Esophagus muscularis mucosa (tissue), 4 donors: ENCODE results near the gene LRP6. TPM values are rescaled to one million over a fixed set of nuclear protein-coding genes. Genes with fewer than 3 reads are reported as not detected.
"Not testable (repeated sequence)": the region's sequence is repeated elsewhere in the genome, so short reads cannot be mapped to it uniquely, and the experiment has no call there.

Experiments used
- DNase-seq: peaks from one replicate; pipeline ENCODE4 v3.0.0-alpha.2; 2017; ENCODE audit errors: extremely low spot score
- H3K27ac ChIP-seq, 4 donors: fragments of 200-600 bp; sonication (generic); replicated peaks in 1 of 4; 1 replicate in 3 of 4; 2 replicates in 1 of 4; pipeline ENCODE4 v1.5.1; 2016 to 2019; ENCODE audit warnings: mild to moderate bottlenecking in 1 of 4
- H3K27me3 ChIP-seq, 4 donors: fragments of 200-600 bp; sonication (generic); one replicate each; pipeline versions ENCODE4 v1.5.1 to v1.6.0; 2016 to 2019
- H3K36me3 ChIP-seq, 4 donors: fragments of 200-600 bp; sonication (generic); one replicate each; pipeline ENCODE4 v1.5.1; 2016 to 2019
- H3K4me1 ChIP-seq, 4 donors: fragments of 200-600 bp; sonication (generic); one replicate each; pipeline ENCODE4 v1.5.1; 2016 to 2019
- H3K4me3 ChIP-seq, 4 donors: fragments of 200-600 bp; sonication (generic); 1 replicate in 2 of 4; 2 replicates in 2 of 4; pipeline ENCODE4 v1.5.1; 2016 to 2019; ENCODE audit warnings: mild to moderate bottlenecking in 4 of 4, moderate library complexity in 1 of 4
- H3K9me3 ChIP-seq, 4 donors: fragments of 200-600 bp; sonication (generic); 1 replicate in 3 of 4; 2 replicates in 1 of 4; pipeline ENCODE4 v1.5.1; 2016 to 2019
- EP300 ChIP-seq: sonication (generic); formaldehyde crosslinking; IDR thresholded peaks from one replicate; pipeline ENCODE4 v1.6.1; 2017; ENCODE audit warnings: antibody characterized with exemption
- POLR2A ChIP-seq: fragments of 450-650 bp; IDR thresholded peaks from one replicate; pipeline ENCODE4 v1.6.1; 2017; ENCODE audit warnings: antibody characterized with exemption, moderate library complexity, mild to moderate bottlenecking, low read depth
- POLR2AphosphoS5 ChIP-seq, 2 donors: sonication (generic); formaldehyde crosslinking; IDR thresholded peaks; one replicate each; pipeline ENCODE4 v1.6.1; 2017; ENCODE audit warnings: antibody characterized with exemption in 2 of 2
- WGBS: methylation state at CpG from one replicate; pipeline ENCODE4 v1.1.5; 2018; 5-methylcytosine and 5-hydroxymethylcytosine counted together
- intact Hi-C: fragments of 100-400 bp; cut with DNase I; formaldehyde crosslinking; loops from one replicate; pipeline ENCODE4 v1.15.1; 2023
- total RNA-seq, 4 donors: library from RNA; depleted of rRNA; stranded (reverse); fragments of >200 nt; gene quantifications; one replicate each; pipeline versions ENCODE4 v1.1.0 to v1.2.1, GENCODE V29; 2016
- TF ChIP-seq, protein P1 (sequence below), 3 experiments: fragments of 200-600 bp in 2 of 3; fragments of 450-650 bp in 1 of 3; sonication (generic) in 2 of 3; IDR thresholded peaks; one replicate each; pipeline ENCODE4 v1.5.1; 2017 to 2019; ENCODE audit warnings: antibody characterized with exemption in 3 of 3, mild to moderate bottlenecking in 2 of 3, moderate library complexity in 1 of 3

Gene LRP6
- total RNA-seq, 4 donors from 2014 or later: 26.2 to 61.1 (median 34.8) TPM

DNA sequence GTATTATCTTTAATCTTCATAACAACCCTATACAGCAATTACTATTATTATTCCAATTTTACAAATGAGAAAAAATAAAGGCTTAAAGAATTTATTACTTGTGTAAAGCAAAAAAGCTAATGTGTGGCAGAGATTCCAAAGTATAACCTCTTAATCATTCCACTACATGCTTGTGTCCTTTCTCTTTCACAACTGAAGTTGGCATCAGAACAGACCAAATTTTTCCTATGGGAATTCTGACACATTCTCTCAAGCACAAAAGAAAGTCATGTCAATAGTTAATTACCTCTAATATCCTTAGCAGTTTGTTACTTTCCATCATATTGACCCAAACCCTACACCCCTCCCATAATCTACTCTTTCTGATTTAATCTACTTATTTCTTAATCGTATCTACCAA lies 109.4 kb downstream of the LRP6 start:
- Histone ChIP-seq H3K27ac (no peak overlapping the region), H3K4me1 (peaks cover 0 to 15% (median 14%) of the 10 kb centered on the region in 4 donors), H3K4me3 (no peak overlapping the region), H3K9me3 (no peaks in the 10 kb centered on the region), H3K36me3 (peaks cover 4 to 32% (median 14%) of the 10 kb centered on the region in 4 donors), H3K27me3 (no peaks in the 10 kb centered on the region)
- intact Hi-C loops: no loop called here
- no peak for DNase-seq
- 89% methylated on average over 1 of the region's 1 CpG for WGBS
- TF ChIP-seq EP300: no peak
- TF ChIP-seq, protein P1, sequence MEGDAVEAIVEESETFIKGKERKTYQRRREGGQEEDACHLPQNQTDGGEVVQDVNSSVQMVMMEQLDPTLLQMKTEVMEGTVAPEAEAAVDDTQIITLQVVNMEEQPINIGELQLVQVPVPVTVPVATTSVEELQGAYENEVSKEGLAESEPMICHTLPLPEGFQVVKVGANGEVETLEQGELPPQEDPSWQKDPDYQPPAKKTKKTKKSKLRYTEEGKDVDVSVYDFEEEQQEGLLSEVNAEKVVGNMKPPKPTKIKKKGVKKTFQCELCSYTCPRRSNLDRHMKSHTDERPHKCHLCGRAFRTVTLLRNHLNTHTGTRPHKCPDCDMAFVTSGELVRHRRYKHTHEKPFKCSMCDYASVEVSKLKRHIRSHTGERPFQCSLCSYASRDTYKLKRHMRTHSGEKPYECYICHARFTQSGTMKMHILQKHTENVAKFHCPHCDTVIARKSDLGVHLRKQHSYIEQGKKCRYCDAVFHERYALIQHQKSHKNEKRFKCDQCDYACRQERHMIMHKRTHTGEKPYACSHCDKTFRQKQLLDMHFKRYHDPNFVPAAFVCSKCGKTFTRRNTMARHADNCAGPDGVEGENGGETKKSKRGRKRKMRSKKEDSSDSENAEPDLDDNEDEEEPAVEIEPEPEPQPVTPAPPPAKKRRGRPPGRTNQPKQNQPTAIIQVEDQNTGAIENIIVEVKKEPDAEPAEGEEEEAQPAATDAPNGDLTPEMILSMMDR (IDR thresholded peaks at IDR 0.05): no peak
- no peak for TF ChIP-seq POLR2AphosphoS5 (IDR thresholded peaks at IDR 0.05)
- TF ChIP-seq POLR2A: no peak

DNA sequence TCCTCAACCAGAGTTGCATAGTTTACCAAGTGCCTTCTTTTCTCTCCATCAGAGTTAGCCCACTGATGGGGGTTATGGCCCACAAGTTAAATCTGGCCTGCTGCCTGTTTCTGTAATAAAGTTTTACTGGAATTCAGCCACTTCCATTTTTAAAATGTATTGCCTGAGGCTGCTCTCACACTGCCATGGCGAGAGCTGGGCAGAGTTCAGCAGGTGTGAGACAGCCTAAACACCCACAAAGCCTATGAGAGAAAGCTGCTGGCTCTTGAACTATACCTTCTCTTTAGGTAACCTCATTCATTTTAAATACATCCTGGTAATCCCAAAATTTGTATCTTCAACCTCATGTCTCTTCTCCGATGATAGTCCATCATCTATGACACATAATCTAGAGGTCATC lies 110.0 kb downstream of the LRP6 start:
- Histone ChIP-seq H3K27ac (no peak overlapping the region), H3K9me3 (no peaks in the 10 kb centered on the region), H3K4me1 (peaks cover 0 to 15% (median 14%) of the 10 kb centered on the region in 4 donors), H3K36me3 (peaks cover 4 to 36% (median 11%) of the 10 kb centered on the region in 4 donors), H3K27me3 (no peaks in the 10 kb centered on the region), H3K4me3 (no peak overlapping the region)
- 92% methylated on average over 2 of the region's 2 CpGs for WGBS
- TF ChIP-seq EP300 (no peak), POLR2AphosphoS5 (IDR thresholded peaks at IDR 0.05) (no peak), POLR2A (no peak)
- TF ChIP-seq, protein P1 (IDR thresholded peaks at IDR 0.05): no peak
- no peak for DNase-seq
- intact Hi-C loops: no loop called here

DNA sequence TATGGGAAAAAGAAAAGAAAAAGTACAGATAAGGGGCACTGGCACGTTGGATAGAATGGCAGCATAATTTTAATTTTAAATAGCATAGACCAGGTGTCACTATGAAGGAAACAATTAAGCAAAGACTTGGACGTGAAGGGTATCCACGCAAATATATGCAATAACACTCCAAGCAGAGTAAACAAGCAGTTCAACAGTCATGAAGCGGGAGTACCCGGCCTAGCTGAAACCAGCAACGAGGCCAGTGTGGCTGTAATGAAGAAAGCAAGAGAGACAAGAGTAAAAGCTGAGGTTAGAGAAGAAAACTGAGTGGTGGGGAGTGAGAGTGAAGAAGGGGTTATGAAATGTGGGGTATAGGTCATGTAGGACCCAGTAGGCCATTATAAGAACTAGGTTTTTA lies 110.7 kb downstream of the LRP6 start:
- intact Hi-C loops: no loop called here
- Histone ChIP-seq H3K4me1 (peaks cover 0 to 15% (median 14%) of the 10 kb centered on the region in 4 donors), H3K27ac (no peak overlapping the region), H3K27me3 (no peaks in the 10 kb centered on the region), H3K9me3 (no peaks in the 10 kb centered on the region), H3K36me3 (peaks cover 4 to 36% (median 8%) of the 10 kb centered on the region in 4 donors), H3K4me3 (no peak overlapping the region)
- DNase-seq: no peak
- TF ChIP-seq EP300 (no peak), POLR2A (no peak), POLR2AphosphoS5 (IDR thresholded peaks at IDR 0.05) (no peak)
- TF ChIP-seq, protein P1 (IDR thresholded peaks at IDR 0.05): no peak
- 93% methylated on average over 6 of the region's 6 CpGs for WGBS

- TF ChIP-seq POLR2A (no peak), EP300 (no peak), POLR2AphosphoS5 (IDR thresholded peaks at IDR 0.05) (no peak)
- TF ChIP-seq, protein P1 (IDR thresholded peaks at IDR 0.05): no peak
- WGBS: 86% methylated on average over 3 of the region's 3 CpGs
- Histone ChIP-seq H3K36me3 (peaks cover 4 to 52% (median 20%) of the 10 kb centered on the region in 4 donors), H3K4me1 (no peaks in the 10 kb centered on the region), H3K9me3 (no peaks in the 10 kb centered on the region), H3K4me3 (no peak overlapping the region), H3K27ac (no peak overlapping the region), H3K27me3 (no peaks in the 10 kb centered on the region)
- DNase-seq: no peak
- intact Hi-C loops: no loop called here
Observed at GRCh38 chr12:12153596-12153995, 113.2 kb downstream of the LRP6 start.

GRCh38 chr12:12147111-12147510 lies 119.7 kb downstream of the LRP6 start:
- H3K27ac ChIP-seq: no peak overlapping the region
- intact Hi-C loops: no loop called here
- H3K36me3 ChIP-seq: peaks cover 11 to 58% (median 31%) of the 10 kb centered on the region in 4 donors
- TF ChIP-seq EP300 (no peak), POLR2AphosphoS5 (IDR thresholded peaks at IDR 0.05) (no peak), POLR2A (no peak)
- TF ChIP-seq, protein P1 (IDR thresholded peaks at IDR 0.05): no peak
- no peaks in the 10 kb centered on the region for H3K9me3 ChIP-seq
- no peak overlapping the region for H3K4me3 ChIP-seq
- H3K27me3 ChIP-seq: no peaks in the 10 kb centered on the region
- 92% methylated on average over 6 of the region's 6 CpGs for WGBS
- no peaks in the 10 kb centered on the region for H3K4me1 ChIP-seq
- DNase-seq: no peak

- H3K4me1 ChIP-seq, H3K9me3 ChIP-seq, H3K4me3 ChIP-seq, DNase-seq, H3K27ac ChIP-seq, H3K27me3 ChIP-seq, intact Hi-C loops: not testable (repeated sequence)
- H3K36me3 ChIP-seq: peaks cover 11 to 45% (median 23%) of the 10 kb centered on the region in 4 donors
- WGBS: 0% methylated on average over 1 of the region's 1 CpG
Observed at GRCh38 chr12:12144531-12144930, 122.3 kb downstream of the LRP6 start.
